Measurements from ENCODE around the gene ZFP3.

DNA sequence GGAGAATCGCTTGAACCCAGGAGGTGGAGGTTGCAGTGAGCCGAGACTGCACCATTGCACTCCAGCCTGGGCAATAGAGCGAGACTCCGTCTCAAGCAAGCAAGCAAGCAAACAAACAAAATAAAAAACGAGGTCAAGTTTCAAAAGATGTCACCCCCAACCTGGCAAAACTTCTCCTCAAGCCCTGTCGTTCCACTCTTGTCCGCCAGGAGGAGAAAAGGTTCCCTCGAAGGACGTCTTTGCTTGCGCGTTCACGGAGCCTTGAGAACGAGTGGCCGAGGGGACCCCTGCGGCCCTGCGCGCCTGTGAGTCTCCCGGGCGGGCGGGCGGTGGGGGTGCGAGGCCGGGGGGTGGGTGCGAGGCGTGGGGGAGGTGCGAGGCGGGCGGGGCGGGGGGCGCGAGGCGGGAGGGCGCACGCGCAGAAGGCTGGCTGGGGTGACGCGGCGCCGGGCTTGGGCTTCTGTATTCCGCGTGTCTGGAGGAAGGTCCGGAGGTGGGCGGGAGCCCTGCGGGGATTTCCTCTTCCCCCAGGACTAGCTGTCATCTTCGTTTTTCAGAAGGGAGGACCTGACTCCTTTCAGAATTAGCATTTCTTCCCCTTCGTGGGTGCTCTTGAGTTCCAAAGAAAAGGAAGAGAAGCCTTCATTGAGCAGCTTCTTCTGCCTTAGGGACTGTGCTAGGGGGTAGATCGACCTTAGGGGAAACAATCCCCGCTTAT is 46.7 kb upstream of the ZFP3 start:
- TF ChIP-seq EP300 (IDR thresholded peaks at IDR 0.05; ENCODE audit: borderline replicate concordance in 1 of 2, low read depth in 1 of 2, low read length in 1 of 2): no peak
- TF ChIP-seq SMC3 (IDR thresholded peaks at IDR 0.05; ENCODE audit: low read depth, low read length): peak; percentile 55
- TF ChIP-seq CTCF (IDR thresholded peaks at IDR 0.05): peak; percentile 66
- peak; percentile 43; the same call in 1 of the 2 replicates for TF ChIP-seq GABPA (IDR thresholded peaks at IDR 0.05; ENCODE audit: low read depth)
- no peak for TF ChIP-seq CHD2 (IDR thresholded peaks at IDR 0.05; ENCODE audit: low read length, partially characterized antibody)
- TF ChIP-seq JUND (IDR thresholded peaks at IDR 0.05): no peak
- no peak for TF ChIP-seq POLR2AphosphoS5 (IDR thresholded peaks at IDR 0.05; ENCODE audit: low read depth, low read length)
- no peak for TF ChIP-seq MXI1 (IDR thresholded peaks at IDR 0.05; ENCODE audit: low read depth, low read length)
- TF ChIP-seq, protein P1, sequence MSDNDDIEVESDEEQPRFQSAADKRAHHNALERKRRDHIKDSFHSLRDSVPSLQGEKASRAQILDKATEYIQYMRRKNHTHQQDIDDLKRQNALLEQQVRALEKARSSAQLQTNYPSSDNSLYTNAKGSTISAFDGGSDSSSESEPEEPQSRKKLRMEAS (IDR thresholded peaks at IDR 0.05; ENCODE audit: low read depth): peak; percentile 94
- no peak for TF ChIP-seq TAF1 (IDR thresholded peaks at IDR 0.05; ENCODE audit: borderline replicate concordance, low read depth, low read length)
